PC-3 (cell line): Measurements from ENCODE around the gene PKNOX1. TPM values are rescaled to one million over a fixed set of nuclear protein-coding genes. Genes with fewer than 3 reads are reported as not detected.
"Not testable (repeated sequence)": the region's sequence is repeated elsewhere in the genome, so short reads cannot be mapped to it uniquely, and the experiment has no call there.

ENCODE experiments used
- ATAC-seq: fragments of 200-7000 bp; cut with Tn5 transposase; 2 replicates; pipeline ENCODE4 v1.9.1; 2020; ENCODE audit warnings: mild to moderate bottlenecking, moderate library complexity
- BruUV-seq: library from RNA; stranded (reverse); fragments of 400-500 nt; replicated peaks from 2 replicates; lab custom pipeline; 2021; lab: Mats Ljungman, UMichigan
- CTCF ChIA-PET: fragments of 300-600 bp; sonication (Branson Sonifier 250); formaldehyde crosslinking; loops from one replicate; lab custom pipeline; 2022; ENCODE audit warnings: antibody characterized with exemption; lab: Charles Lee
- POLR2A ChIA-PET: fragments of 300-600 bp; sonication (Branson Sonifier 250); formaldehyde crosslinking; loops from one replicate; lab custom pipeline; 2022; ENCODE audit warnings: antibody characterized with exemption; ENCODE audit not compliant: unreplicated experiment; lab: Charles Lee
- DNase-seq: peaks from one replicate; pipeline ENCODE4 v3.0.0-alpha.2; 2015
- H2AFZ ChIP-seq: fragments of 300-600 bp; sonication (generic); 2 replicates; pipeline ENCODE4 v1.6.0; 2016; ENCODE audit warnings: antibody characterized with exemption, low read length
- H3F3A ChIP-seq: fragments of 300-600 bp; sonication (generic); one replicate; pipeline ENCODE4 v1.6.0; 2017; ENCODE audit warnings: antibody characterized with exemption, low read length, control low read depth, mild to moderate bottlenecking; ENCODE audit not compliant: unreplicated experiment
- H3K27ac ChIP-seq: fragments of 300-600 bp; sonication (generic); 2 replicates; pipeline ENCODE4 v1.5.1; 2016; ENCODE audit warnings: mild to moderate bottlenecking, low read length
- H3K27me3 ChIP-seq: fragments of 300-600 bp; sonication (generic); 2 replicates; pipeline ENCODE4 v1.6.1; 2016; ENCODE audit warnings: low read length, mixed read lengths
- H3K36me3 ChIP-seq: fragments of 300-600 bp; sonication (generic); 2 replicates; pipeline ENCODE4 v1.6.1; 2016; ENCODE audit warnings: low read depth, mixed run types, low read length, mixed read lengths
- H3K4me1 ChIP-seq: fragments of 300-600 bp; sonication (generic); 2 replicates; pipeline ENCODE4 v1.5.1; 2016; ENCODE audit warnings: low read length; ENCODE audit not compliant: insufficient read depth
- H3K4me2 ChIP-seq: fragments of 300-600 bp; sonication (generic); 2 replicates; pipeline ENCODE4 v1.6.0; 2016; ENCODE audit warnings: low read length
- H3K4me3 ChIP-seq: fragments of 300-600 bp; sonication (generic); 2 replicates; pipeline ENCODE4 v1.5.1; 2016; ENCODE audit warnings: mild to moderate bottlenecking, low read length, mixed read lengths
- H3K79me2 ChIP-seq: fragments of 300-600 bp; sonication (generic); 2 replicates; pipeline ENCODE4 v1.6.1; 2017; ENCODE audit warnings: low read length, mixed read lengths
- H3K9ac ChIP-seq: fragments of 300-600 bp; sonication (generic); 2 replicates; pipeline ENCODE4 v1.6.0; 2016; ENCODE audit warnings: mild to moderate bottlenecking, low read length
- H3K9me2 ChIP-seq: fragments of 300-600 bp; sonication (generic); replicated peaks from 2 replicates; pipeline ENCODE4 v1.6.1; 2016; ENCODE audit warnings: mixed run types, low read length, mixed read lengths
- H3K9me3 ChIP-seq: fragments of 300-600 bp; sonication (generic); 2 replicates; pipeline ENCODE4 v1.6.1; 2016; ENCODE audit warnings: low read length, mixed read lengths
- H4K20me1 ChIP-seq: fragments of 300-600 bp; sonication (generic); 2 replicates; pipeline ENCODE4 v1.6.1; 2016; ENCODE audit warnings: low read length, mixed read lengths
- CTCF ChIP-seq: fragments of 300-600 bp; sonication (generic); conservative IDR thresholded peaks from 2 replicates; pipeline ENCODE4 v1.5.1; 2017; ENCODE audit warnings: antibody characterized with exemption, low read depth, mild to moderate bottlenecking, low read length
- EZH2 ChIP-seq: fragments of 300-600 bp; sonication (generic); IDR thresholded peaks from one replicate; pipeline ENCODE4 v1.6.1; 2017; ENCODE audit warnings: antibody characterized with exemption, mild to moderate bottlenecking, low read length; ENCODE audit not compliant: unreplicated experiment
- EZH2phosphoT487 ChIP-seq: fragments of 300-600 bp; sonication (generic); IDR thresholded peaks from 2 replicates; pipeline ENCODE4 v1.6.1; 2018; ENCODE audit warnings: mild to moderate bottlenecking, antibody characterized with exemption, low read length, borderline replicate concordance
- intact Hi-C: fragments of 100-400 bp; cut with micrococcal nuclease; formaldehyde crosslinking; loops from 2 replicates; pipeline ENCODE4 v1.9.0; 2023
- total RNA-seq: library from RNA; depleted of rRNA; stranded (reverse); fragments of >200 nt; gene quantifications from 2 replicates; pipeline ENCODE4 v1.2.3, GENCODE V29; 2014

The PKNOX1 gene
- total RNA-seq, 1 experiment from 2014 or later: 19.7 TPM

DNA sequence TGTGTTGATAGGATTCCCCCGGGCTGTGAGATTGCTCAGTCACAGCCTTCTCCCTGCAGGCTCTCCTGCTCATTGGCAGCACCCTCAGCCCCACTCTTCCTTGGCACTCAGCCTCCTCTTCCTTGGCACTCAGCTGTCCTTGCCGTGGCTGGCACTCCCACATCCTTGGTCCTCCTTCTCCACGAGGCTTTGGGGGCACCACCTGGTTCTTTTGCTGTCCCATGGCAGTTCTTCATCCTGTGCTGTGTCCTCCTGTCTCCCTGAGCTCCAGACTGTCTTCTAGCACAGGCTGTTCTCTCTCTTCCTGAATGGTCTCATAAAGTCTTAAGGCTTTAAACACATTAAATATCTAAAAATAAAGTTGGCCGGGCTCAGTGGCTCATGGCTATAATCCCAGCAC is 27.0 kb downstream of the PKNOX1 start:
- intact Hi-C loops: no loop called here

GRCh38 chr21:43004926-43005325 is 30.6 kb downstream of the PKNOX1 start:
- Histone ChIP-seq H3K9me3 (peaks cover 4% of the 10 kb centered on the region; the same call in 1 of the 2 replicates), H3K9ac (no peak overlapping the region), H3K4me2 (no peak overlapping the region), H4K20me1 (no peaks in the 10 kb centered on the region), H3K79me2 (no peaks in the 10 kb centered on the region), H3F3A (no peaks in the 10 kb centered on the region), H3K4me3 (no peak overlapping the region), H3K27ac (no peak overlapping the region), H3K27me3 (no peaks in the 10 kb centered on the region), H3K36me3 (peaks cover 8% of the 10 kb centered on the region), H3K4me1 (no peaks in the 10 kb centered on the region), H3K9me2 (no peaks in the 10 kb centered on the region), H2AFZ (no peak overlapping the region)
- DNase-seq (no peak), ATAC-seq (no peak)
- intact Hi-C loops: no loop called here
- ChIA-PET POLR2A (no interaction called here), CTCF (no interaction called here)
- TF ChIP-seq EZH2 (no peak), CTCF (no peak), EZH2phosphoT487 (no peak)
- no TSS peak for BruUV-seq

More for the DNA sequence above, 27.0 kb downstream of the PKNOX1 start:
- H3K27ac ChIP-seq: no peak overlapping the region
- no peaks in the 10 kb centered on the region for H3K9me2 ChIP-seq
- peaks cover 4% of the 10 kb centered on the region; the same call in 1 of the 2 replicates for H3K9me3 ChIP-seq
- ChIA-PET POLR2A (no interaction called here), CTCF (no interaction called here)
- H3K4me3 ChIP-seq: no peak overlapping the region
- no peaks in the 10 kb centered on the region for H3K27me3 ChIP-seq
- H3K4me1 ChIP-seq: no peaks in the 10 kb centered on the region
- DNase-seq: no peak
- TF ChIP-seq EZH2phosphoT487: no peak
- TF ChIP-seq CTCF: no peak
- TF ChIP-seq EZH2: no peak
- no peak for ATAC-seq
- no peaks in the 10 kb centered on the region; the same call in 1 of the 2 replicates for H3K36me3 ChIP-seq
- H2AFZ ChIP-seq: no peak overlapping the region
- BruUV-seq: no TSS peak
- H3K79me2 ChIP-seq: no peaks in the 10 kb centered on the region
- H3K4me2 ChIP-seq: no peak overlapping the region
- no peak overlapping the region for H3K9ac ChIP-seq
- no peaks in the 10 kb centered on the region for H3F3A ChIP-seq
- no peaks in the 10 kb centered on the region for H4K20me1 ChIP-seq

- POLR2A ChIA-PET: no interaction called here
- Histone ChIP-seq H3K4me2 (no peak overlapping the region), H3K9me2 (no peaks in the 10 kb centered on the region), H2AFZ (no peak overlapping the region), H3K4me1 (no peaks in the 10 kb centered on the region), H3K9me3 (no peaks in the 10 kb centered on the region), H3K9ac (no peak overlapping the region), H4K20me1 (no peaks in the 10 kb centered on the region), H3F3A (no peaks in the 10 kb centered on the region), H3K79me2 (no peaks in the 10 kb centered on the region), H3K27me3 (no peaks in the 10 kb centered on the region), H3K4me3 (no peak overlapping the region), H3K27ac (no peak overlapping the region), H3K36me3 (peaks cover 9% of the 10 kb centered on the region)
- ATAC-seq (no peak), DNase-seq (no peak)
- TF ChIP-seq CTCF: no peak
- intact Hi-C loops: no loop called here
- no TSS peak for BruUV-seq
- CTCF ChIA-PET: no interaction called here
These were observed 31.3 kb downstream of the PKNOX1 start for GRCh38 chr21:43005635-43006034.

DNA sequence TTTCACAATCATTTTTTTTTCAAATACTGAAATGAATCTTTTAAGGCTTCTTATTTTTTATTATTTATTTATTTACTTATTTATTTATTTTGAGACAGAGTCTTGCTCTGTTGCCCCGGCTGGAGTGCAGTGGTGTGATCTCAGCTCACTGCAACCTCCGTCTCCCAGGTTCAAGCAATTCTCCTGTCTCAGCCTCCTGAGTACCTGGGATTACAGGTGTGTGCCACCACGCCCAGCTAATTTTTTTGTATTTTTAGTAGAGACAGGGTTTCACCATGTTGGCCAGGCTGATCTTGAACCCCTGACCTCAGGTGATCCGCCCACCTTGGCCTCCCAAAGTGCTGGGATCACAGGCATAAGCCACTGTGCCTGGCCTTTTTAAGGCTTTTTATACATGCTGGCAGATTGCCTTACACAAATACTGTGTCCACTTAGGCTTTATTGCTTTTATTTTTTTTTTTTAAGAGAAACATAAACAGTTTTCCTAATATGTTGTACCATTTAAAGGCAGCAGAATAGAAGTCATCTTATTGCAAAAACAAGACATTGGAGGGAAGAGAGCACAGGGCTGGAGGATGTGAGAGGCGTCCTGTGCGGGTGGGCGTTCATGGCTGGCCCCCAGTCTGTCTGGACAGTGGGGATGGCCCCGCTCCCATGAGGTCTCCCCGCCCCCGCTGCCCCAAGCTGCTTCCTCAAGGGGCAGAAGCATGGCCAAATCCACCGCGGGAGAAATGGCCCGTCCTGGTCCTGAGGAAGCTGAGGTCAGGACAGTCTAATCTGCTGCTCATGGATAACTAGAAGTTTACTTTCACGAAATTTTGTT is 31.9 kb downstream of the PKNOX1 start:
- intact Hi-C loops, H3K9me2 ChIP-seq, H3K9ac ChIP-seq, H3K27ac ChIP-seq, DNase-seq, BruUV-seq, H3F3A ChIP-seq, H3K4me3 ChIP-seq, H3K9me3 ChIP-seq, H3K4me2 ChIP-seq, H3K4me1 ChIP-seq, H2AFZ ChIP-seq, H3K27me3 ChIP-seq, H3K36me3 ChIP-seq, POLR2A ChIA-PET, H3K79me2 ChIP-seq, H4K20me1 ChIP-seq, ATAC-seq, CTCF ChIA-PET: not testable (repeated sequence)
